ENCODE measurements around the gene SHH.

DNA sequence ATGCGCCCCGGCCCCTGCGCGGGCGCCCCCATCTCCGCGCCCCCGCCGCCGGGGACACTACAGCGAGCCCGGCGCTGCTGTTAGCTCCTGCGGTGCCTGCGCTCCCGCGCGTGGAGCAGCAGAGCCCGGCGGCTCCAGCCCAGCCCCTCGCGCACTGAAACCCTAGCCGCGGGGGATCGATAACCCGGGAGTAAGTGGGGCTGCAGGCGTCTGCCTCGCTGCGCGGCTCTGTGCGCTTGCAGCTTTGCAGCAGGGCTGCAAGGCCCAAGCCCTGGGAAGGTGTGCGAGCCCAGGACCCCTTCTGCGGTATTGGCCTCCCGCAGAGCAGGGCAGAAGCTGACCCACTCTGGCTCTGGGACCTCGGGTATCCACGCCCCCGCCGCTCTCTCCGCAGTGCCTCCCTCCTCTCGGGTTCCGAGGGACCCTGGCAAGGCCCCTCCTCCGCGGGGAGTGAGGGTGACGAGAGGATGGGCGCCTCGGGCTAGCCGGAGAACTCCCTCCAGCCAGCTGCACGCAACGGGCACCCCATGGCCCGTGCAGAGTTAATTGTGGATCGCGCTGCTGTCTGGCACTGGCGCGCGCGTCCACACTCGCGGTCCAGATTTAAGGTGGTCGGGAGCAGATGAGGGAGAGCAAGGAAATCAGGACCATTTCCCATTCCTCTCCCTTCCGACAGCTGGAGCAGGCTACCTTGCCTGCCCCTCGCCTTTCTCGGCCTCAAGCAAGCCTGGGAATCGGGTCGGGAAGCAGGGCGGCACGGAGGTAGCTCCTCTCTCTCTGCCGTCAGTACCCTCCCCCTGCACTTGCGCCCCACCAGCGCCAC, 2.1 kb downstream of the SHH start:
- TF ChIP-seq CTCF (IDR thresholded peaks at IDR 0.05; ENCODE audit: insufficient read depth, low read length, poor library complexity, severe bottlenecking), result no peak
- no peak for TF ChIP-seq EZH2phosphoT487 (conservative IDR thresholded peaks at IDR 0.05; ENCODE audit: low read length)
